Panc1 (cell line): ENCODE data around the gene AK8. TPM values are rescaled to one million over a fixed set of nuclear protein-coding genes. Genes with fewer than 3 reads are reported as not detected.

ENCODE experiments used
- ATAC-seq: fragments of 200-7000 bp; cut with Tn5 transposase; 2 replicates; pipeline ENCODE4 v1.9.1; 2020; ENCODE audit warnings: mild to moderate bottlenecking, moderate library complexity
- Bru-seq: library from RNA; stranded (reverse); fragments of 400-500 nt; gene quantifications from one replicate; lab custom pipeline; 2021; lab: Mats Ljungman, UMichigan
- BruChase-seq, 2 experiments: library from RNA; stranded (reverse); fragments of 400-500 nt; gene quantifications; one replicate each; lab custom pipeline; 2021; lab: Mats Ljungman, UMichigan
- BruUV-seq: library from RNA; stranded (reverse); fragments of 400-500 nt; replicated peaks from 2 replicates; lab custom pipeline; 2021; lab: Mats Ljungman, UMichigan
- CTCF ChIA-PET: fragments of 300-600 bp; sonication (Branson Sonifier 250); formaldehyde crosslinking; loops from one replicate; lab custom pipeline; 2022; ENCODE audit warnings: antibody characterized with exemption; lab: Charles Lee
- POLR2A ChIA-PET: fragments of 300-600 bp; sonication (Branson Sonifier 250); formaldehyde crosslinking; loops from one replicate; lab custom pipeline; 2022; ENCODE audit warnings: antibody characterized with exemption; lab: Charles Lee
- DNase-seq: peaks from one replicate; pipeline ENCODE4 v3.0.0-alpha.2; 2010; ENCODE audit warnings: low read depth, low spot score
- H3K27ac ChIP-seq: 2 replicates; pipeline ENCODE4 v1.5.1; 2011; ENCODE audit warnings: mild to moderate bottlenecking, low read length, inconsistent platforms
- H3K27me3 ChIP-seq: fragments of 200-500 bp; sonication (Bioruptor generic); 2 replicates; pipeline ENCODE4 v1.6.0; 2014; ENCODE audit warnings: low read length, inconsistent platforms; ENCODE audit not compliant: control insufficient read depth, insufficient read depth
- H3K36me3 ChIP-seq: fragments of 200-500 bp; sonication (Bioruptor generic); 2 replicates; pipeline ENCODE4 v1.5.1; 2014; ENCODE audit warnings: inconsistent platforms, mild to moderate bottlenecking, low read length, moderate library complexity; ENCODE audit not compliant: control insufficient read depth, insufficient read depth
- H3K4me1 ChIP-seq: 2 replicates; pipeline ENCODE4 v1.5.1; 2011; ENCODE audit warnings: inconsistent platforms, mild to moderate bottlenecking, low read length, moderate library complexity; ENCODE audit not compliant: control insufficient read depth, insufficient read depth
- H3K4me3 ChIP-seq, 2 experiments: 2 replicates each; pipeline ENCODE4 v1.5.1; 2011 to 2012; ENCODE audit warnings: low read depth in 2 of 2, low read length in 2 of 2, mild to moderate bottlenecking in 2 of 2, inconsistent platforms in 1 of 2, moderate library complexity in 1 of 2
- H3K9me3 ChIP-seq: fragments of 200-500 bp; sonication (Bioruptor generic); 2 replicates; pipeline ENCODE4 v1.5.1; 2014; ENCODE audit warnings: low read depth, mild to moderate bottlenecking, inconsistent platforms, low read length, moderate library complexity; ENCODE audit not compliant: control insufficient read depth, insufficient read depth
- CTCF ChIP-seq: fragments of 450-650 bp; IDR thresholded peaks from 2 replicates; pipeline ENCODE4 v1.5.1; 2017; ENCODE audit warnings: mild to moderate bottlenecking
- POLR2AphosphoS5 ChIP-seq: IDR thresholded peaks from 2 replicates; pipeline ENCODE4 v1.6.1; 2012; ENCODE audit warnings: mild to moderate bottlenecking, low read depth, low read length, moderate library complexity
- REST ChIP-seq, 2 experiments: IDR thresholded peaks; 2 replicates each; pipeline ENCODE4 v1.6.1; 2011 to 2012; ENCODE audit warnings: low read depth in 2 of 2, control low read depth in 1 of 2, low read length in 1 of 2, mild to moderate bottlenecking in 1 of 2, moderate library complexity in 1 of 2; ENCODE audit not compliant: insufficient read depth in 1 of 2
- SIN3A ChIP-seq: IDR thresholded peaks from 2 replicates; pipeline ENCODE4 v1.6.1; 2012; ENCODE audit warnings: low read depth, mild to moderate bottlenecking, low read length, moderate library complexity, borderline replicate concordance; ENCODE audit not compliant: insufficient read depth
- TCF7L2 ChIP-seq: IDR thresholded peaks from 2 replicates; pipeline ENCODE4 v1.6.1; 2011; ENCODE audit warnings: mild to moderate bottlenecking, low read depth, low read length, inconsistent platforms
- in situ Hi-C: cut with HindIII; loops from 2 replicates; pipeline ENCODE4 v1.10.0; 2016; ENCODE audit warnings: low sequenced_read_pairs, low pct_unique_long_range_greater_than_20kb
- intact Hi-C: fragments of 100-400 bp; cut with micrococcal nuclease; formaldehyde crosslinking; loops from one replicate; pipeline ENCODE4 v1.10.0; 2022; ENCODE audit not compliant: unreplicated experiment
- long read RNA-seq: library from polyadenylated mRNA; unstranded; transcript quantifications from one replicate; pipeline ENCODE4 v2.0.0, GENCODE V29; 2021; ENCODE audit not compliant: unreplicated experiment
- polyA plus RNA-seq: library from polyadenylated mRNA; unstranded; fragments of >200 nt; gene quantifications from one replicate; pipeline ENCODE4 v1.2.1, GENCODE V29; 2012; ENCODE audit warnings: missing spikeins; ENCODE audit not compliant: insufficient read length
- total RNA-seq: library from RNA; stranded (reverse); gene quantifications from one replicate; pipeline ENCODE4 v1.2.1, GENCODE V29; 2021; ENCODE audit not compliant: unreplicated experiment

Gene AK8
- 0.39 TPM for total RNA-seq
- polyA plus RNA-seq: 0.73 TPM
- percentile 24 among the genes with signal in this experiment for Bru-seq, nascent RNA
- BruChase-seq, experiment 1, labeled RNA remaining after a 2-hour chase: percentile 23 among the genes with signal in this experiment
- BruChase-seq, experiment 2, labeled RNA remaining after a 6-hour chase: percentile 21 among the genes with signal in this experiment
- long read RNA-seq: 0 reads

GRCh38 chr9:132877824-132878694, at the start of gene AK8:
Gene AK8 (minus strand): TSS chr9:132878284. CDS start chr9:132878255, 29 bp downstream.
- in situ Hi-C loops: no loop called here
- H3K27me3 ChIP-seq: no peaks in the 10 kb centered on the region
- H3K4me1 ChIP-seq: peaks cover 6% of the 10 kb centered on the region
- ChIA-PET CTCF (no interaction called here), POLR2A (no interaction called here)
- BruUV-seq: no TSS peak
- no peaks in the 10 kb centered on the region; the same call in 1 of the 2 replicates for H3K36me3 ChIP-seq
- peak; percentile 90 for TF ChIP-seq SIN3A
- no peak for TF ChIP-seq CTCF
- no peak for TF ChIP-seq POLR2AphosphoS5
- no peak for TF ChIP-seq TCF7L2
- peak within 1 kb of the TSS; percentile 92 to 95 for H3K4me3 ChIP-seq
- no peaks in the 10 kb centered on the region for H3K9me3 ChIP-seq
- ATAC-seq: peak; percentile 92
- intact Hi-C loops: no loop called here
- DNase-seq: no peak
- H3K27ac ChIP-seq: peak within 1 kb of the TSS; percentile 81

- no peak for DNase-seq
- no peak overlapping the region for H3K4me3 ChIP-seq
- intact Hi-C loops (no loop called here), in situ Hi-C loops (no loop called here)
- no peak for ATAC-seq
- H3K9me3 ChIP-seq: no peaks in the 10 kb centered on the region
- no peaks in the 10 kb centered on the region for H3K27me3 ChIP-seq
- ChIA-PET POLR2A (no interaction called here), CTCF (no interaction called here)
- H3K4me1 ChIP-seq: no peaks in the 10 kb centered on the region
- TF ChIP-seq SIN3A: no peak
- no peak overlapping the region for H3K27ac ChIP-seq
- BruUV-seq: no TSS peak
- no peaks in the 10 kb centered on the region; the same call in 1 of the 2 replicates for H3K36me3 ChIP-seq
Observed at GRCh38 chr9:132927704-132928103, 49.6 kb upstream of the AK8 start.

GRCh38 chr9:132923346-132923902, 45.3 kb upstream of the AK8 start:
- in situ Hi-C loops (no loop called here), intact Hi-C loops (no loop called here)
- TF ChIP-seq CTCF (no peak), SIN3A (no peak), TCF7L2 (no peak), POLR2AphosphoS5 (no peak), REST (IDR thresholded peaks at IDR 0.05; ENCODE audit: insufficient read depth in 1 of 2, low read depth in 2 of 2, low read length in 1 of 2) (no peak)
- Histone ChIP-seq H3K36me3 (peaks cover 5% of the 10 kb centered on the region), H3K4me1 (no peaks in the 10 kb centered on the region), H3K9me3 (no peaks in the 10 kb centered on the region), H3K4me3 (no peak overlapping the region), H3K27ac (no peak overlapping the region), H3K27me3 (no peaks in the 10 kb centered on the region)
- CTCF ChIA-PET: interaction anchor here (0.6 kb wide), 1 partner anchor 465 kb away, joined by 3 read pairs; no protein-coding TSS in a partner anchor
- no peak for ATAC-seq
- DNase-seq: no peak
- no TSS peak for BruUV-seq
- POLR2A ChIA-PET: no interaction called here
